Small intestine (tissue), 7 donors: ENCODE data around the gene NPBWR2. TPM values are rescaled to one million over a fixed set of nuclear protein-coding genes. Genes with fewer than 3 reads are reported as not detected.

Experiments used
- DNase-seq, 2 donors: peaks; one replicate each; pipeline versions ENCODE4 v3.0.0 to v3.0.0-alpha.2; 2013
- FAIRE-seq: peaks from 2 replicates; lab custom pipeline; 2012; peaks lifted over from hg19 to GRCh38; lab: Jason Lieb, UNC
- H3K27ac ChIP-seq, 3 donors: one replicate each; pipeline ENCODE4 v1.5.1; 2013; ENCODE audit warnings: low read length in 2 of 3, mild to moderate bottlenecking in 2 of 3, control low read depth in 1 of 3, inconsistent platforms in 1 of 3, low read depth in 1 of 3, moderate library complexity in 1 of 3
- H3K27me3 ChIP-seq, 3 donors: one replicate each; pipeline ENCODE4 v1.6.1; 2013; ENCODE audit warnings: low read length in 3 of 3, inconsistent platforms in 1 of 3; ENCODE audit not compliant: control insufficient read depth in 3 of 3, insufficient read depth in 3 of 3
- H3K36me3 ChIP-seq, 3 donors: one replicate each; pipeline ENCODE4 v1.6.1; 2013; ENCODE audit warnings: low read length in 3 of 3, inconsistent platforms in 1 of 3, low read depth in 1 of 3, mild to moderate bottlenecking in 1 of 3, moderate library complexity in 1 of 3; ENCODE audit not compliant: control insufficient read depth in 3 of 3, insufficient read depth in 2 of 3
- H3K4me1 ChIP-seq, 3 donors: one replicate each; pipeline ENCODE4 v1.6.1; 2013; ENCODE audit warnings: low read length in 2 of 3, inconsistent platforms in 1 of 3, low read depth in 1 of 3, mild to moderate bottlenecking in 1 of 3, moderate library complexity in 1 of 3; ENCODE audit not compliant: control insufficient read depth in 3 of 3, insufficient read depth in 2 of 3
- H3K4me3 ChIP-seq, 3 donors: one replicate each; pipeline ENCODE4 v1.5.1; 2013; ENCODE audit warnings: low read length in 3 of 3, control low read depth in 1 of 3, inconsistent platforms in 1 of 3, low read depth in 1 of 3, mild to moderate bottlenecking in 1 of 3, moderate library complexity in 1 of 3
- H3K9me3 ChIP-seq, 2 donors: one replicate each; pipeline ENCODE4 v1.6.1; 2013; ENCODE audit warnings: low read depth in 1 of 2, low read length in 1 of 2; ENCODE audit not compliant: control insufficient read depth in 2 of 2, insufficient read depth in 1 of 2
- WGBS, 3 donors: extraction: QIAGEN DNeasy Blood & Tissue Kit; methylation state at CpG; one replicate each; pipeline ENCODE4 v1.1.7; 2013; 5-methylcytosine and 5-hydroxymethylcytosine counted together
- polyA plus RNA-seq, 4 donors: library from polyadenylated mRNA; stranded (reverse) in 3 of 4; unstranded in 1 of 4; fragments of 200-250 nt in 3 of 4; fragments of 120-200 nt in 1 of 4; gene quantifications; one replicate each; pipeline versions ENCODE4 v1.2.1 to v1.2.3, GENCODE V29; 2013
- donor health status: healthy with polysubstance abuse.
- donor health status: control.
- donor health status: control.
- donor health status: Bipolar disorder and iron deficiency.
- donor health status: healthy.

The NPBWR2 gene
- polyA plus RNA-seq, 4 donors: not detected

GRCh38 chr20:64151633-64152530, 44.5 kb upstream of the NPBWR2 start:
- Histone ChIP-seq H3K4me3 (no peak overlapping the region), H3K36me3 (no peaks in the 10 kb centered on the region), H3K27ac (no peak overlapping the region), H3K4me1 (no peaks in the 10 kb centered on the region), H3K9me3 (no peaks in the 10 kb centered on the region), H3K27me3 (no peaks in the 10 kb centered on the region)
- 71 to 79% (median 78%) methylated on average over 24 of the region's 24 CpGs for WGBS, 3 donors
- DNase-seq (no peak), FAIRE-seq (no peak)

GRCh38 chr20:64150756-64151632, 43.6 kb upstream of the NPBWR2 start:
- WGBS, 3 donors: 73 to 76% (median 74%) methylated on average over 13 of the region's 13 CpGs
- no peaks in the 10 kb centered on the region for H3K36me3 ChIP-seq
- H3K9me3 ChIP-seq: peaks cover 0 to under 1% of the 10 kb centered on the region in 2 donors
- no peak overlapping the region for H3K4me3 ChIP-seq
- H3K27me3 ChIP-seq: no peaks in the 10 kb centered on the region
- FAIRE-seq (no peak), DNase-seq (no peak)
- H3K27ac ChIP-seq: no peak overlapping the region
- H3K4me1 ChIP-seq: no peaks in the 10 kb centered on the region

- H3K4me1 ChIP-seq: no peaks in the 10 kb centered on the region
- FAIRE-seq: no peak
- no peaks in the 10 kb centered on the region for H3K36me3 ChIP-seq
- H3K4me3 ChIP-seq: no peak overlapping the region
- no peak for DNase-seq
- 88 to 92% (median 91%) methylated on average over 26 of the region's 26 CpGs for WGBS, 3 donors
- peaks cover 4 to 10% of the 10 kb centered on the region in 2 donors for H3K9me3 ChIP-seq
- no peak overlapping the region for H3K27ac ChIP-seq
- no peaks in the 10 kb centered on the region for H3K27me3 ChIP-seq
These were observed 42.6 kb upstream of the NPBWR2 start for GRCh38 chr20:64149809-64150560.

GRCh38 chr20:64149141-64149540, 41.8 kb upstream of the NPBWR2 start:
- no peaks in the 10 kb centered on the region for H3K36me3 ChIP-seq
- no peak for DNase-seq
- 81 to 91% (median 84%) methylated on average over 7 of the region's 7 CpGs for WGBS, 3 donors
- H3K9me3 ChIP-seq: peaks cover 4 to 16% of the 10 kb centered on the region in 2 donors
- no peak overlapping the region for H3K4me3 ChIP-seq
- H3K27me3 ChIP-seq: no peaks in the 10 kb centered on the region
- H3K4me1 ChIP-seq: no peaks in the 10 kb centered on the region
- no peak overlapping the region for H3K27ac ChIP-seq
- no peak for FAIRE-seq

- DNase-seq (no peak), FAIRE-seq (no peak)
- WGBS, 3 donors: 72 to 81% (median 81%) methylated on average over 5 of the region's 5 CpGs
- Histone ChIP-seq H3K27ac (no peak overlapping the region), H3K9me3 (peaks cover 4 to 16% of the 10 kb centered on the region in 2 donors), H3K27me3 (no peaks in the 10 kb centered on the region), H3K4me1 (no peaks in the 10 kb centered on the region), H3K36me3 (no peaks in the 10 kb centered on the region), H3K4me3 (no peak overlapping the region)
These were observed 41.2 kb upstream of the NPBWR2 start for GRCh38 chr20:64148581-64148980.

- FAIRE-seq (no peak), DNase-seq (no peak)
- Histone ChIP-seq H3K27me3 (no peaks in the 10 kb centered on the region), H3K9me3 (peaks cover 4 to 16% of the 10 kb centered on the region in 2 donors), H3K36me3 (no peaks in the 10 kb centered on the region), H3K27ac (peak overlapping the region in 1 of 3 donors; percentile 38), H3K4me1 (no peaks in the 10 kb centered on the region), H3K4me3 (no peak overlapping the region)
- 74 to 78% (median 76%) methylated on average over 9 to 12 of the region's 12 CpGs for whole genome bisulfite sequencing, 3 donors
These were observed 39.6 kb upstream of the NPBWR2 start for GRCh38 chr20:64146936-64147477.

- DNase-seq: no peak
- WGBS, 3 donors: 69 to 85% (median 74%) methylated on average over 7 of the region's 7 CpGs
These were observed 39.1 kb upstream of the NPBWR2 start for GRCh38 chr20:64146301-64146935.

More at GRCh38 chr20:64146301-64146935, 39.1 kb upstream of the NPBWR2 start:
- Histone ChIP-seq H3K4me1 (peaks cover 0 to under 1% (median 0%) of the 10 kb centered on the region in 3 donors), H3K4me3 (no peak overlapping the region), H3K27ac (peak overlapping the region in 1 of 3 donors; percentile 38), H3K9me3 (peaks cover 4 to 16% of the 10 kb centered on the region in 2 donors), H3K27me3 (no peaks in the 10 kb centered on the region), H3K36me3 (no peaks in the 10 kb centered on the region)
- no peak for FAIRE-seq
